Stomach (tissue), 9 donors: ENCODE measurements around the gene ZNF518B. TPM values are rescaled to one million over a fixed set of nuclear protein-coding genes. Genes with fewer than 3 reads are reported as not detected.

Experiments
- DNase-seq, 2 donors: peaks; one replicate each; pipeline versions ENCODE4 v3.0.0 to v3.0.0-alpha.2; 2013 to 2019
- H3K27ac ChIP-seq, 5 donors: fragments of 200-600 bp in 4 of 5; sonication (generic) in 4 of 5; one replicate each; pipeline ENCODE4 v1.5.1; 2013 to 2019; ENCODE audit warnings: mild to moderate bottlenecking in 1 of 5, moderate library complexity in 1 of 5
- H3K27me3 ChIP-seq, 3 donors: fragments of 200-600 bp; sonication (generic); one replicate each; pipeline ENCODE4 v1.5.1; 2017 to 2019; ENCODE audit warnings: mixed run types in 1 of 3
- H3K36me3 ChIP-seq, 4 donors: fragments of 200-600 bp; sonication (generic); 1 replicate in 3 of 4; 2 replicates in 1 of 4; pipeline ENCODE4 v1.5.1; 2016 to 2019
- H3K4me1 ChIP-seq, 4 donors: fragments of 200-600 bp; sonication (generic); one replicate each; pipeline ENCODE4 v1.5.1; 2016 to 2019
- H3K4me3 ChIP-seq, 4 donors: fragments of 200-600 bp; sonication (generic) in 3 of 4; one replicate each; pipeline ENCODE4 v1.5.1; 2016 to 2019; ENCODE audit warnings: mild to moderate bottlenecking in 1 of 4
- H3K9me3 ChIP-seq, 4 donors: fragments of 200-600 bp; sonication (generic); one replicate each; pipeline ENCODE4 v1.5.1; 2016 to 2019
- CTCF ChIP-seq, 7 experiments: fragments of 450-650 bp in 4 of 7; fragments of 200-600 bp in 3 of 7; sonication (generic) in 3 of 7; IDR thresholded peaks; one replicate each; pipeline ENCODE4 v1.5.1; 2016 to 2019; ENCODE audit warnings: antibody characterized with exemption in 7 of 7, control low read depth in 2 of 7, mild to moderate bottlenecking in 1 of 7
- EP300 ChIP-seq: sonication (generic); formaldehyde crosslinking; IDR thresholded peaks from one replicate; pipeline ENCODE4 v1.6.1; 2017; ENCODE audit warnings: antibody characterized with exemption
- POLR2A ChIP-seq, 4 donors: fragments of 450-650 bp; IDR thresholded peaks; one replicate each; pipeline ENCODE4 v1.6.1; 2016; ENCODE audit warnings: antibody characterized with exemption in 4 of 4, control low read depth in 2 of 4, mild to moderate bottlenecking in 1 of 4, moderate library complexity in 1 of 4
- POLR2AphosphoS5 ChIP-seq, 3 donors: sonication (generic); formaldehyde crosslinking; IDR thresholded peaks; one replicate each; pipeline ENCODE4 v1.6.1; 2016; ENCODE audit warnings: antibody characterized with exemption in 3 of 3
- WGBS, 5 donors: extraction: QIAGEN DNeasy Blood & Tissue Kit in 3 of 5; methylation state at CpG; one replicate each; pipeline versions ENCODE4 v1.1.5 to v1.1.7; 2013 to 2018; 5-methylcytosine and 5-hydroxymethylcytosine counted together
- intact Hi-C: fragments of 100-400 bp; cut with DNase I; formaldehyde crosslinking; loops from one replicate; pipeline ENCODE4 v1.15.1; 2023; ENCODE audit warnings: low total_unique reads
- polyA plus RNA-seq, 3 donors: library from polyadenylated mRNA; stranded (reverse); fragments of 200-250 nt; gene quantifications; one replicate each; pipeline ENCODE4 v1.2.3, GENCODE V29; 2013
- total RNA-seq, 5 donors: library from RNA; depleted of rRNA; stranded (reverse); fragments of >200 nt; gene quantifications; one replicate each; pipeline versions ENCODE4 v1.1.0 to v1.2.3, GENCODE V29; 2014 to 2016
- donor health status: healthy with polysubstance abuse.
- donor health status: Bipolar disorder and iron deficiency.
- donor health status: healthy.

The ZNF518B gene
- total and polyA plus RNA-seq, 8 donors: 3.5 to 40.6 (median 8.3) TPM

- Histone ChIP-seq H3K27me3 (no peaks in the 10 kb centered on the region), H3K36me3 (no peaks in the 10 kb centered on the region), H3K4me1 (no peaks in the 10 kb centered on the region), H3K27ac (no peak overlapping the region), H3K4me3 (no peak overlapping the region), H3K9me3 (no peaks in the 10 kb centered on the region)
- 78 to 90% (median 85%) methylated on average over 5 of the region's 5 CpGs for WGBS, 5 donors
- no peak for TF ChIP-seq POLR2A (IDR thresholded peaks at IDR 0.05)
- no peak for TF ChIP-seq CTCF (IDR thresholded peaks at IDR 0.05)
- TF ChIP-seq EP300: no peak
- no peak for TF ChIP-seq POLR2AphosphoS5 (IDR thresholded peaks at IDR 0.05)
- DNase-seq: no peak
- intact Hi-C loops: no loop called here
Observed at GRCh38 chr4:10502717-10503116, 45.5 kb upstream of the ZNF518B start.

GRCh38 chr4:10500776-10501175 lies 43.5 kb upstream of the ZNF518B start:
- Histone ChIP-seq H3K4me1 (no peaks in the 10 kb centered on the region), H3K36me3 (no peaks in the 10 kb centered on the region), H3K4me3 (no peak overlapping the region), H3K9me3 (no peaks in the 10 kb centered on the region), H3K27ac (no peak overlapping the region), H3K27me3 (no peaks in the 10 kb centered on the region)
- no peak for DNase-seq
- WGBS, 5 donors: 70 to 82% (median 80%) methylated on average over 6 of the region's 6 CpGs
- intact Hi-C loops: no loop called here
- TF ChIP-seq POLR2A (IDR thresholded peaks at IDR 0.05) (no peak), POLR2AphosphoS5 (IDR thresholded peaks at IDR 0.05) (no peak), CTCF (IDR thresholded peaks at IDR 0.05) (no peak), EP300 (no peak)

- H3K27me3 ChIP-seq: peaks cover 0 to 8% (median 0%) of the 10 kb centered on the region in 3 donors
- TF ChIP-seq POLR2AphosphoS5 (IDR thresholded peaks at IDR 0.05) (no peak), CTCF (IDR thresholded peaks at IDR 0.05) (no peak), EP300 (no peak), POLR2A (IDR thresholded peaks at IDR 0.05) (no peak)
- no peaks in the 10 kb centered on the region for H3K4me1 ChIP-seq
- no peak overlapping the region for H3K27ac ChIP-seq
- H3K9me3 ChIP-seq: no peaks in the 10 kb centered on the region
- H3K4me3 ChIP-seq: no peak overlapping the region
- intact Hi-C loops: no loop called here
- no peak for DNase-seq
- WGBS, 5 donors: 41 to 55% (median 46%) methylated on average over 4 of the region's 4 CpGs
- no peaks in the 10 kb centered on the region for H3K36me3 ChIP-seq
Observed at GRCh38 chr4:10496200-10496599, 39.0 kb upstream of the ZNF518B start.

GRCh38 chr4:10495651-10496050 lies 38.4 kb upstream of the ZNF518B start:
- TF ChIP-seq POLR2A (IDR thresholded peaks at IDR 0.05): no peak
- no peak for TF ChIP-seq POLR2AphosphoS5 (IDR thresholded peaks at IDR 0.05)
- no peak for TF ChIP-seq CTCF (IDR thresholded peaks at IDR 0.05)
- TF ChIP-seq EP300: no peak
- Histone ChIP-seq H3K27ac (no peak overlapping the region), H3K27me3 (peaks cover 0 to 8% (median 0%) of the 10 kb centered on the region in 3 donors), H3K36me3 (no peaks in the 10 kb centered on the region), H3K4me1 (no peaks in the 10 kb centered on the region), H3K4me3 (no peak overlapping the region), H3K9me3 (no peaks in the 10 kb centered on the region)
- no peak for DNase-seq
- WGBS, 5 donors: 67 to 83% (median 75%) methylated on average over 7 to 8 of the region's 8 CpGs
- intact Hi-C loops: no loop called here
